ENCODE measurements around the gene GTPBP6.

DNA sequence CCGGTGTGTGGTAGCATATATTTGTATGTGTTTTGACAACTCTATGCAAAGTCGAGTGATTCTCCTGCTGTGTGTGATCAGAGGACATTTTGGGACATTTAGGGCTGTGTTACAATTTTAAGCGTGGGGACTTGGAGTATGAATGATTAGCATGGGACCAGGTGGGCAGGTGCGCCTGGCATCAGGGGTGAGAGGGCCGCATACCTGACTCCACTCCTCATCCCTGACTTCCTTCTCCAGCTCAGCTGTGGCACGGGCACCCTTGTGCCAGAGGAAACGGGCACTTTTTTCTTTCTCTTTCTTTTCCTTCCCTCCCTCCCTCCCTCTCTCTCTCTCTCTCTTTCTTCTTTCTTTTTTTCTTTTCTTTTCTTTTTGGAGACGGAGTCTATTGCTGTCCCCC, 53.1 kb downstream of the GTPBP6 start:
- TF ChIP-seq CTCF (IDR thresholded peaks at IDR 0.05; ENCODE audit: extremely low read depth in 1 of 2, insufficient read depth in 1 of 2, low read depth in 1 of 2, low read length in 2 of 2) (no peak), MYC (IDR thresholded peaks at IDR 0.05; ENCODE audit: low read depth, low read length) (no peak), POLR2AphosphoS5 (IDR thresholded peaks at IDR 0.05; ENCODE audit: insufficient read depth, low read depth, low read length) (no peak), POLR2A (IDR thresholded peaks at IDR 0.05; ENCODE audit: low read depth, low read length) (no peak), JUN (IDR thresholded peaks at IDR 0.05; ENCODE audit: borderline replicate concordance, insufficient read depth, insufficient read length, low read depth) (no peak), GATA2 (IDR thresholded peaks at IDR 0.05; ENCODE audit: insufficient read depth, insufficient read length, low read depth, low read length) (no peak)
- TF ChIP-seq, protein P1, sequence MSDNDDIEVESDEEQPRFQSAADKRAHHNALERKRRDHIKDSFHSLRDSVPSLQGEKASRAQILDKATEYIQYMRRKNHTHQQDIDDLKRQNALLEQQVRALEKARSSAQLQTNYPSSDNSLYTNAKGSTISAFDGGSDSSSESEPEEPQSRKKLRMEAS (IDR thresholded peaks at IDR 0.05; ENCODE audit: insufficient read depth, insufficient read length): no peak
